ENCODE measurements around the gene SLC12A3.

SLC12A3 gene

DNA sequence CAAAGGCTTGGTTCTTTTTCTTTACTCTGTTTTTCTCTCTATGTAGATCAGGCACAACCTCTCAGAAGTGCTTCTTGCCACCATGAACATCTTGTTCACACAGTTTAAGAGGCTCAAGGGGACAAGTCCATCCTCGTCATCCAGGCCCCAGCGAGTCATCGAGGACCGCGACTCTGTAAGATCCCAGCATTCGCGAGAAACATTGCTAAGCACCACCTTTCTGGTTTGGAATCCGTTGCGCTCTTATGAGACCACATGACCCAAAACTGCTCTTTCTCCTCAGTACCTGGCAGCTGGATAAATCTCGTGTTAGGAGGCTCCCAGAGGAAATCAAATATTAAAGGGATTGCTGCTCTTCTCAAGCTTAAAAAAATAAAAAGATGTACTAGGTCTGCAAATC is 23.3 kb upstream of the SLC12A3 start:
- H3K36me3 ChIP-seq, result peaks cover 78% of the 10 kb centered on the region
- H3K27me3 ChIP-seq, result no peaks in the 10 kb centered on the region
- TF ChIP-seq, protein P1, sequence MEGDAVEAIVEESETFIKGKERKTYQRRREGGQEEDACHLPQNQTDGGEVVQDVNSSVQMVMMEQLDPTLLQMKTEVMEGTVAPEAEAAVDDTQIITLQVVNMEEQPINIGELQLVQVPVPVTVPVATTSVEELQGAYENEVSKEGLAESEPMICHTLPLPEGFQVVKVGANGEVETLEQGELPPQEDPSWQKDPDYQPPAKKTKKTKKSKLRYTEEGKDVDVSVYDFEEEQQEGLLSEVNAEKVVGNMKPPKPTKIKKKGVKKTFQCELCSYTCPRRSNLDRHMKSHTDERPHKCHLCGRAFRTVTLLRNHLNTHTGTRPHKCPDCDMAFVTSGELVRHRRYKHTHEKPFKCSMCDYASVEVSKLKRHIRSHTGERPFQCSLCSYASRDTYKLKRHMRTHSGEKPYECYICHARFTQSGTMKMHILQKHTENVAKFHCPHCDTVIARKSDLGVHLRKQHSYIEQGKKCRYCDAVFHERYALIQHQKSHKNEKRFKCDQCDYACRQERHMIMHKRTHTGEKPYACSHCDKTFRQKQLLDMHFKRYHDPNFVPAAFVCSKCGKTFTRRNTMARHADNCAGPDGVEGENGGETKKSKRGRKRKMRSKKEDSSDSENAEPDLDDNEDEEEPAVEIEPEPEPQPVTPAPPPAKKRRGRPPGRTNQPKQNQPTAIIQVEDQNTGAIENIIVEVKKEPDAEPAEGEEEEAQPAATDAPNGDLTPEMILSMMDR (IDR thresholded peaks at IDR 0.05), result no peak

DNA sequence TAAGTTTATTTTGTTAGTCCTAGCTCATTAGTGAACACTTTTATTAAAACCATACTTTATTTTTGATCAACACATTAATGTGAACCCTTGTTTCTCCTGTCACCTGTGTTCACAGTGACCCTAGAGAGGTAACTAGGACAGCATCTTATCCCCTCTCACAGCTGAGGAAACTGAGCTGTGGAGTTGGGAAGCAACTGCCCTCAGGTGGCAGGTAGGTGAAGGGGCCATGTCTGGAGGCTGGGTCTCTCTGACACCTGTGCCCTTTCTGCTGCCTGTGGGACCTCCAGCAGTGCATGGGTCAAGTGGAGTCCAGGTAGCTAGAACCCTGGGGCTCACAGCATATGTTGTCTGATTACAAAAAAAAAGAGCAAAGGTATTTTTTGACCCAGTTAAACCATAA is 22.9 kb upstream of the SLC12A3 start:
- TF ChIP-seq, protein P1 (IDR thresholded peaks at IDR 0.05), result no peak
- H3K36me3 ChIP-seq, result peaks cover 75% of the 10 kb centered on the region
- no peak overlapping the region for H3K27ac ChIP-seq
- no peaks in the 10 kb centered on the region for H3K27me3 ChIP-seq
- H3K9me3 ChIP-seq, result no peaks in the 10 kb centered on the region
- H3K4me3 ChIP-seq (ENCODE audit: low read depth in 1 of 2, low read length in 1 of 2), result no peak overlapping the region
- H3K4me1 ChIP-seq (ENCODE audit: control insufficient read depth in 1 of 2, insufficient read depth in 1 of 2, low read depth in 1 of 2, low read length in 1 of 2), result no peaks in the 10 kb centered on the region

More for the DNA sequence above, 23.3 kb upstream of the SLC12A3 start:
- Histone ChIP-seq H3K4me3 (ENCODE audit: low read depth in 1 of 2, low read length in 1 of 2) (no peak overlapping the region), H3K27ac (no peak overlapping the region), H3K9me3 (no peaks in the 10 kb centered on the region), H3K4me1 (ENCODE audit: control insufficient read depth in 1 of 2, insufficient read depth in 1 of 2, low read depth in 1 of 2, low read length in 1 of 2) (no peaks in the 10 kb centered on the region)

DNA sequence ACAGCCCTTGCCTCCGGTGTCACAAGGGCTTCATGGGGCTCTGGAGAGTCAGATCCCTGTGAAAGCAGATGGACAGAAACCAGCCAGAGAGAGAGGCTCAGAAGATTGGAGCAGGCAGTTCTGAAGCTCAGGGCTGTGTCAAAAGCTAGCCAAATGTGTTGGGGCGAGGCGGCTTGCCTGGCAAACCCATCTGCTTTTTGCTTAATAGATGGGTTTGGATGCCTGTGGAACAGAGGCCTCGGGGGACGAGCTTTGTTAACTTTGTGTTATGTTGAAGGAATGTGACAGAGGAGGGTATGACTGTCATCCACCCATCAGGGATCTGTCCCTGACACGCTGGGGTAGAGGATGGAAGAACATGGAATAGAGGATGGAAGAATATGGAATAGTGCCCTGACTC is 21.0 kb upstream of the SLC12A3 start:
- Histone ChIP-seq H3K27me3 (no peaks in the 10 kb centered on the region), H3K36me3 (peaks cover 56% of the 10 kb centered on the region), H3K9me3 (no peaks in the 10 kb centered on the region), H3K27ac (no peak overlapping the region), H3K4me3 (ENCODE audit: low read depth in 1 of 2, low read length in 1 of 2) (no peak overlapping the region), H3K4me1 (ENCODE audit: control insufficient read depth in 1 of 2, insufficient read depth in 1 of 2, low read depth in 1 of 2, low read length in 1 of 2) (no peaks in the 10 kb centered on the region)
- TF ChIP-seq, protein P1 (IDR thresholded peaks at IDR 0.05), result no peak

DNA sequence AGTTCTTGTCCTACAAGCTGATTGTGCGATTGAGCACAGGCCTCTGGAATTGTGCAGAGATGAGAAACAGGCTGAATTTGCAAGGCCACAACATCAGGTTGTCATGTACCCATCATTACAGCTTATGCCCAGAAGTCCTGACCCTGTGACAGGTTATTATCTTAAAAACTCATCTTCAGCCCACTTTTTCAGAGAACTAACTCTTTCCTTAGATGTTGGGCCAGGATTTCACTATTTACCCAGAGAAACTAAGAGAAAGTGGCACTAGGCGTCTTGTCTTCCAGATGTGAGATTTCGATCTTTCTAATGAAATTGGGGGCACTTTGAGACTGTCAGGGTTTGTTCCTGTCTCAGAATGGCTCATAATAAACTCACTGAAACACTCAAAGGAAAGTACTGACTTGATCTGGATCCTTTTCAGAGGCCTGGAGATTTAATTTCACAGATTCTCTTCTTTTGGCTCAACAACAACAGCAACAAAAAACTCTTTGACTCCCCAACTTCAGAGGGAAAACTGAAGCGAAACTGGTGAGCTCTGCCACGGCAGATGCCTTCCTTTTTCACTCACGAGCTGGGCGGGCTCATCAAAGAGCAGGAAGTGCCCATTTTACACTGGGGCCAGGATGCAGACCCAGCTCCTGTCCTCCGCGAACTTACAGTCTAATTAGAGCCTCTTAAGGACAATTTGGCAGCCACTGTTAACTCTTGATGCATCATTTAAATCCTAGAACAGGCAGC is 17.7 kb upstream of the SLC12A3 start:
- Histone ChIP-seq H3K36me3 (peaks cover 32% of the 10 kb centered on the region), H3K9me3 (no peaks in the 10 kb centered on the region), H3K27me3 (no peaks in the 10 kb centered on the region), H3K27ac (no peak overlapping the region), H3K4me3 (ENCODE audit: low read depth in 1 of 2, low read length in 1 of 2) (no peak overlapping the region), H3K4me1 (ENCODE audit: control insufficient read depth in 1 of 2, insufficient read depth in 1 of 2, low read depth in 1 of 2, low read length in 1 of 2) (no peaks in the 10 kb centered on the region)
- TF ChIP-seq, protein P1 (IDR thresholded peaks at IDR 0.05), result no peak

DNA sequence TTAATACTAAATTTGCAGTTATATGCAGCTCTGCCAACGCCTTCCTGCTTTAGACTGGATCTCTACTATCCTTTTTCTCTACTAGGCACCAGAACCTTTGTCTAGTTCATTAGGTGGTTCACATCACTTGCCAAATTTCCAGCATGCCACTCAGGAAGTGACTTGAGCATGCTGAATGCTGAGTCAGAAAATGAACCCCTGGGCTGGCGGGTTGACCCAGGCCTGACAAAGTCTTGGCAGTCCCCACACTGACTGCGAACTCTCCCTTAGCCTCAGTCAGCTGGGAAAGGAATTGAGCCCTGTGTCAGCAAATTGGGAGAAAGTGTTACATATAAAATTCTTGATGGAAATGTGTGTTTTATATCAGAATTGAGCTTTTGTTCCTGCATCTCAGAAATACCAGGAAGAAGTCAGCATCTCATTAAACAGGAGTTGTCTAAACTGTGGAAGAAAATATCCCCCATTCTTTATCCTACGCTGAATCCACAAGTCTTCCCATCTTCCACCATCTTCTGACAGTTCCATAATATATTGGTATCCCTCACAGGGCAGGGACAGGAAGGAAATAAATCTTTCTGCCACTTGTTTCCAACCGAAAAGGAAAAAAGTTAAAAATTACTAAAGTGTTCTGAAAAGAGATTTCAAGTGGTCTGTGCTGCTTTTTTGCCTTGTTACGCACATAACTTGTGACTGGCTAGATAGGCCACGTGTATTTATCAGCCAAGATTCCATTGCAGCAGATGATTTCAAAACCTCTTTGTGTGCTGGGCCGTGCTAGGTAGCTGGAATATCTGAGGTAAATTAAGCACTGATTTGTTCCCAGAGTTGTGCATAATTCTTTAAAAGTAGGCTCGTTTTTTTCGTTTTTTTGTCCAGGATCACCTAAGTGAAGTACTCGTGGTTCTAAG is 16.7 kb upstream of the SLC12A3 start:
- Histone ChIP-seq H3K36me3 (peaks cover 23% of the 10 kb centered on the region), H3K9me3 (no peaks in the 10 kb centered on the region), H3K4me3 (ENCODE audit: low read depth in 1 of 2, low read length in 1 of 2) (no peak overlapping the region), H3K4me1 (ENCODE audit: control insufficient read depth in 1 of 2, insufficient read depth in 1 of 2, low read depth in 1 of 2, low read length in 1 of 2) (no peaks in the 10 kb centered on the region), H3K27ac (no peak overlapping the region), H3K27me3 (no peaks in the 10 kb centered on the region)
- TF ChIP-seq, protein P1 (IDR thresholded peaks at IDR 0.05), result no peak

Measured in neutrophil (primary cell).